Stimulated activated CD8-positive, alpha-beta memory T cell treated with anti-CD3 and anti-CD28 coated beads, Interleukin-7, amount 100 ng/mL, for 24 hours (primary cell): Measurements from ENCODE around the gene LIN28B.
"Not testable (repeated sequence)": the region's sequence is repeated elsewhere in the genome, so short reads cannot be mapped to it uniquely, and the experiment has no call there.

Source experiments
- DNase-seq: peaks from one replicate; pipeline ENCODE4 v3.0.0-alpha.2; 2020; ENCODE audit warnings: low read depth

The LIN28B gene

GRCh38 chr6:104957301-104958177, 632 bp downstream of the LIN28B start:
- DNase-seq: no peak

GRCh38 chr6:104958178-104959025, 1.5 kb downstream of the LIN28B start:
- no peak for DNase-seq

DNA sequence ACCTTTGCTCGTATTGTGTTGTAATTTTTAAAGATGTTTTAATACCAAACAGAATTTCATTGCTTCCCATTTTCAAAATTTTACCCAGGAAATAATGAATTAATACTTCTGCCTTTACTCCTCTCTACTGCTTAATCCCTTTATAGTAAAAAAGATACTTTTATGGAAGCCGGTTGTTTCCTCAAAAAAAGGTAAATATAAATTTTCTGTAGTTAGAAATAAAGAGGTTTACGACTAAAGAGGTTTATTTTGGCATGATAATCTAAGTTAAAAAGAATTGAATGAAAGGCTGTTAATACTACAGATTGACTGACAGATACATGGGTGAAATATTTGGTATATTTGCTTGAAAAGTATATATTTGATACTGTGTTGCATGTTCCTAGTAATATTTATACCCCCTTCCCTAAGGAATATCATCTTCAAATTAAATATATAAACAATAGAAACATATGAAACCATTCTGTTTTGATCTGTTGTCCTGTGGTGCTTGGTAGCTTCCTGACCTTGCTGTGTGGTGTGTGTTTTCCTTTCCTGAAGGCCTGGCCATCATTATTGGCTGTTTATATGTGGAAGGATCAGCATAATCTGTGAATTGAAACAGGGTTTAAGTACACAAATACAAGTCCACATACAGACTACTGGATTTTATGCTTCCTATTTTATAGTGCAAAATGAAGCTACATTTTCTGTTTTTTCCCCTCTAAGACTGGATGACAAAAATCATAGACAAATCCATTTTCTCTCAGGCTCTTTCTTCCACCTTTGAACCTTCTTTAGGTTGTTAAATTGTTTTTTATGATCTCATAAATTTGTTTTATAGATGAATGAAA, 2.3 kb downstream of the LIN28B start:
- no peak for DNase-seq

- no peak for DNase-seq
These were observed 12.2 kb downstream of the LIN28B start for GRCh38 chr6:104969108-104969507.

- no peak for DNase-seq
These were observed 13.1 kb downstream of the LIN28B start for GRCh38 chr6:104969785-104970581.

- no peak for DNase-seq
These were observed 16.5 kb downstream of the LIN28B start for GRCh38 chr6:104973404-104973803.

GRCh38 chr6:104983296-104983695, 26.4 kb downstream of the LIN28B start:
- no peak for DNase-seq

- no peak for DNase-seq
These were observed 26.9 kb downstream of the LIN28B start for GRCh38 chr6:104983776-104984175.

GRCh38 chr6:104984831-104985230, 27.9 kb downstream of the LIN28B start:
- DNase-seq: no peak

GRCh38 chr6:104985875-104986274, 29.0 kb downstream of the LIN28B start:
- DNase-seq: not testable (repeated sequence)

DNA sequence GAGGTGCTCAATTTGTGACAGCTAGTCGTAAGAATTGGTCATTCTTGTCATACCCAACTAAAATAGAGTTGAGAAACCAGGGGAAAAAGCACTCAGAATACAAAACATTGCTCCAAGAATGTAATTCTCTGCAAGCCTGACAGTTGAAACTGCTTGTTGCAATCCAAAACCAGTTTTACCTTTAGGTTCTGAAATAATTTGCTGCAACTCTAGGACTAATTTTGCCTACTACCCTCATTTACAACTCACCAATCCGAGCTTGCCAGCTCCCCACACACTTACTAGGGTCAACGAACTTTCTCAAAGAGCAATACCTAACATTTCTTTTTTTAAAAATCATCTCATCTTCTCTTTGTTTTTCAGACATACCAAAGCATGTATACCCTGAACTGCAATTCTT, 29.7 kb downstream of the LIN28B start:
- DNase-seq: no peak

- DNase-seq: no peak
These were observed 30.3 kb downstream of the LIN28B start for GRCh38 chr6:104987218-104987617.

DNA sequence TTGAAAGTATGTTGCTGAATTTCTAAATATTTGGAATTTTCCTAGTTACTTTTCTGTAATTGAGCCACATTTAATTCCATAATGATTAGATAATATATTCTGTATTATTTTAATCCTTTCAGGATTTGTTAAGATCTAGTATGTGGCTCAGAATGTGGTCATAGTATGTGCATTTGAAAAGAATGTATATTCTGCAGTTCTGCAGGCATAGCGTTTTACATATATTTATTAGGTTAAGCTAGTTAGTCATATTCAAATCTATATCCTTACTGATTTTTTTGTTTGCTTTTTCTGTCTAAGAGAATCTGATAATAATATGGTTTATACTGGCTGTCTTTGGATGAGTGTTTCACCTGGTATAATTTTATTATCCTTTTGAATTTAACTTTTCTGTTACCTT, 33.2 kb downstream of the LIN28B start:
- no peak for DNase-seq

- not testable (repeated sequence) for DNase-seq
These were observed 34.2 kb downstream of the LIN28B start for GRCh38 chr6:104991062-104991461.

GRCh38 chr6:104993576-104993975, 36.7 kb downstream of the LIN28B start:
- not testable (repeated sequence) for DNase-seq

- DNase-seq: no peak
These were observed 39.2 kb downstream of the LIN28B start for GRCh38 chr6:104995989-104996617.

- DNase-seq: no peak
These were observed 44.2 kb downstream of the LIN28B start for GRCh38 chr6:105001063-105001462.

DNA sequence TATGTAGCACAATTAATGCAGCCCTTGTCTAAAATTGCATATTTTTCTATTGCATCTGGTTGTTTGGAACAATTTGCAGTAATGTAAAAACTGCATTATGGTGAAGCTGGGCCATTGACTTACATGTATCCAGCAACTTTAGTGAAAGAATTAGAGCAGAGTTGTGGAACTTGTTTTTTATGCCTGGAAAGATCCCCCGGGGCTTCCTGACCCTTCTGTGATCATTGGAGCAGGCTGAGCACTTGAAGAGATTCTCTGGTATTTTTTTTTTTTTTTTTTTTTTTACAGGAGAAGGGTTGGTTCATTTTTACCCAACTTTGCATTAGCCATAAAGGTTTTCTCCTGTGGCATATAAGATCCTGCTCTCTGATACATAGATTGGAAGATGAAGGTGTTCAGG, 45.0 kb downstream of the LIN28B start:
- no peak for DNase-seq

- no peak for DNase-seq
These were observed 48.5 kb downstream of the LIN28B start for GRCh38 chr6:105005451-105005850.

GRCh38 chr6:105013459-105013858, 56.6 kb downstream of the LIN28B start:
- not testable (repeated sequence) for DNase-seq

DNA sequence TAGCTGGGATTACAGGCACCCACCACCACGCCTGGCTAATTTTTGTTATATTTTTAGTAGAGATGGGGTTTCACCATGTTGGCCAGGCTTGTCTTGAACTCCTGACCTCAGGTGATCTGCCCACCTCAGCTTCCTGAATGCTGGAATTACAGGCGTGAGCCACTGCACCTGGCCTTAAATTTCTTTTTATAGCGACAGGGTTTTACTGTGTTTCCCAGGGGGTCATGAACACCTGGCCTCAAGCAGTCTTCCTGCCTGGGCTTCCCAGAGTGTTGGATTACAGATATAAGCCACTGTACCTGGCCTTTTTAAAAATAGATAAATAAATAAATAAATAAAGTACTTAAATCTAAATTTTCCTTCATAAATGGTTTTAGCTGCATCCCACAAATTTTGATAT, 57.5 kb downstream of the LIN28B start:
- no peak for DNase-seq
